ENCODE measurements around the gene ADAMTS17.

DNA sequence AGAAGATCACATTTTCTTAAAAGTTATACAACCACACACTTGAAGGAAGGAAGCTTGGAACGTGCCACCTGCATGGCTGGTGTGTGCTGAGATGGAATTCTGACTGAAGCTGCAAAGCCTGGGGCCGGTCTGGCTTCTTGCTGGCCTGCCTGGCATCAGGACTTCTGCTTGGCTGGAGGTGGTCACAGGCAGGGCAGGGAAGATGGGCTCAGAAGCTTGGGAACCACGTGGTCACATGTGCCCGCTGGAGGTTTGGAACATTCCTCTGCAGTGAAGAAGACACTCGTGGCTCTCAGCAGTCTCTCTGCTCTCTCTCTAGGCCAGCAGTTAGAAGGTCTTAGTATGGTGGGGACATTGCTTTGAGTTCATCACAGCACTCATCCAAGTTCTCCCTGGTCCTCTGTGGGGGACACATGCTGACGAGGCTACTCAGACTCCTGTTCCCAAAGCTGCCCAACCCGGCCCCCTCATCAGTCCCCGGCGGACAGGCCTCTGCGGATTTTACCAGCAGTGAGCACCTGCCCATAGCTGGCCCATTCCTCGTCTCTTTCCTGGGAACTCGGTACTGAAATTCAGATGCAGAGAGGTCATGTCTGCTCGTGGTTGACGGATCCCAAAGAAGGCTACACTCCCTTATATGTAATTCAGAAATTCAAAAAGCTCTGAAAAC, 229.0 kb downstream of the ADAMTS17 start:
- TF ChIP-seq, protein P1, sequence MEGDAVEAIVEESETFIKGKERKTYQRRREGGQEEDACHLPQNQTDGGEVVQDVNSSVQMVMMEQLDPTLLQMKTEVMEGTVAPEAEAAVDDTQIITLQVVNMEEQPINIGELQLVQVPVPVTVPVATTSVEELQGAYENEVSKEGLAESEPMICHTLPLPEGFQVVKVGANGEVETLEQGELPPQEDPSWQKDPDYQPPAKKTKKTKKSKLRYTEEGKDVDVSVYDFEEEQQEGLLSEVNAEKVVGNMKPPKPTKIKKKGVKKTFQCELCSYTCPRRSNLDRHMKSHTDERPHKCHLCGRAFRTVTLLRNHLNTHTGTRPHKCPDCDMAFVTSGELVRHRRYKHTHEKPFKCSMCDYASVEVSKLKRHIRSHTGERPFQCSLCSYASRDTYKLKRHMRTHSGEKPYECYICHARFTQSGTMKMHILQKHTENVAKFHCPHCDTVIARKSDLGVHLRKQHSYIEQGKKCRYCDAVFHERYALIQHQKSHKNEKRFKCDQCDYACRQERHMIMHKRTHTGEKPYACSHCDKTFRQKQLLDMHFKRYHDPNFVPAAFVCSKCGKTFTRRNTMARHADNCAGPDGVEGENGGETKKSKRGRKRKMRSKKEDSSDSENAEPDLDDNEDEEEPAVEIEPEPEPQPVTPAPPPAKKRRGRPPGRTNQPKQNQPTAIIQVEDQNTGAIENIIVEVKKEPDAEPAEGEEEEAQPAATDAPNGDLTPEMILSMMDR (IDR thresholded peaks at IDR 0.05; ENCODE audit: low read depth, low read length, missing input control), result no peak
- TF ChIP-seq, protein P2, sequence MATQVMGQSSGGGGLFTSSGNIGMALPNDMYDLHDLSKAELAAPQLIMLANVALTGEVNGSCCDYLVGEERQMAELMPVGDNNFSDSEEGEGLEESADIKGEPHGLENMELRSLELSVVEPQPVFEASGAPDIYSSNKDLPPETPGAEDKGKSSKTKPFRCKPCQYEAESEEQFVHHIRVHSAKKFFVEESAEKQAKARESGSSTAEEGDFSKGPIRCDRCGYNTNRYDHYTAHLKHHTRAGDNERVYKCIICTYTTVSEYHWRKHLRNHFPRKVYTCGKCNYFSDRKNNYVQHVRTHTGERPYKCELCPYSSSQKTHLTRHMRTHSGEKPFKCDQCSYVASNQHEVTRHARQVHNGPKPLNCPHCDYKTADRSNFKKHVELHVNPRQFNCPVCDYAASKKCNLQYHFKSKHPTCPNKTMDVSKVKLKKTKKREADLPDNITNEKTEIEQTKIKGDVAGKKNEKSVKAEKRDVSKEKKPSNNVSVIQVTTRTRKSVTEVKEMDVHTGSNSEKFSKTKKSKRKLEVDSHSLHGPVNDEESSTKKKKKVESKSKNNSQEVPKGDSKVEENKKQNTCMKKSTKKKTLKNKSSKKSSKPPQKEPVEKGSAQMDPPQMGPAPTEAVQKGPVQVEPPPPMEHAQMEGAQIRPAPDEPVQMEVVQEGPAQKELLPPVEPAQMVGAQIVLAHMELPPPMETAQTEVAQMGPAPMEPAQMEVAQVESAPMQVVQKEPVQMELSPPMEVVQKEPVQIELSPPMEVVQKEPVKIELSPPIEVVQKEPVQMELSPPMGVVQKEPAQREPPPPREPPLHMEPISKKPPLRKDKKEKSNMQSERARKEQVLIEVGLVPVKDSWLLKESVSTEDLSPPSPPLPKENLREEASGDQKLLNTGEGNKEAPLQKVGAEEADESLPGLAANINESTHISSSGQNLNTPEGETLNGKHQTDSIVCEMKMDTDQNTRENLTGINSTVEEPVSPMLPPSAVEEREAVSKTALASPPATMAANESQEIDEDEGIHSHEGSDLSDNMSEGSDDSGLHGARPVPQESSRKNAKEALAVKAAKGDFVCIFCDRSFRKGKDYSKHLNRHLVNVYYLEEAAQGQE (IDR thresholded peaks at IDR 0.05), result no peak
- TF ChIP-seq GABPA (IDR thresholded peaks at IDR 0.05 in 1 of 2, conservative IDR thresholded peaks at IDR 0.05 in 1 of 2) (no peak), JUND (IDR thresholded peaks at IDR 0.05) (no peak), SP1 (IDR thresholded peaks at IDR 0.05) (no peak)
- TF ChIP-seq, protein P3, sequence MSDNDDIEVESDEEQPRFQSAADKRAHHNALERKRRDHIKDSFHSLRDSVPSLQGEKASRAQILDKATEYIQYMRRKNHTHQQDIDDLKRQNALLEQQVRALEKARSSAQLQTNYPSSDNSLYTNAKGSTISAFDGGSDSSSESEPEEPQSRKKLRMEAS (IDR thresholded peaks at IDR 0.05), result no peak
- TF ChIP-seq, protein P4, sequence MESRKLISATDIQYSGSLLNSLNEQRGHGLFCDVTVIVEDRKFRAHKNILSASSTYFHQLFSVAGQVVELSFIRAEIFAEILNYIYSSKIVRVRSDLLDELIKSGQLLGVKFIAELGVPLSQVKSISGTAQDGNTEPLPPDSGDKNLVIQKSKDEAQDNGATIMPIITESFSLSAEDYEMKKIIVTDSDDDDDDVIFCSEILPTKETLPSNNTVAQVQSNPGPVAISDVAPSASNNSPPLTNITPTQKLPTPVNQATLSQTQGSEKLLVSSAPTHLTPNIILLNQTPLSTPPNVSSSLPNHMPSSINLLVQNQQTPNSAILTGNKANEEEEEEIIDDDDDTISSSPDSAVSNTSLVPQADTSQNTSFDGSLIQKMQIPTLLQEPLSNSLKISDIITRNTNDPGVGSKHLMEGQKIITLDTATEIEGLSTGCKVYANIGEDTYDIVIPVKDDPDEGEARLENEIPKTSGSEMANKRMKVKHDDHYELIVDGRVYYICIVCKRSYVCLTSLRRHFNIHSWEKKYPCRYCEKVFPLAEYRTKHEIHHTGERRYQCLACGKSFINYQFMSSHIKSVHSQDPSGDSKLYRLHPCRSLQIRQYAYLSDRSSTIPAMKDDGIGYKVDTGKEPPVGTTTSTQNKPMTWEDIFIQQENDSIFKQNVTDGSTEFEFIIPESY (IDR thresholded peaks at IDR 0.05), result no peak
